Stimulated activated naive B cell treated with anti-CD40 and anti-IgM and Interleukin-4, amounts not matched to agents 10 μg/mL and 1 μg/mL and 100 μg/mL, for 72 hours (primary cell): ENCODE results near the gene GPATCH11.
A peak's percentile ranks its signal among the peaks of the same experiment; 100 is the strongest.

ENCODE experiments used
- ATAC-seq, 2 donors: fragments of 150-1000 bp; cut with Tn5 transposase; replicated peaks; 2 replicates each; pipeline ENCODE4 v1.10.0; 2021; ENCODE audit warnings: moderate library complexity in 1 of 2
- DNase-seq: peaks from one replicate; pipeline ENCODE4 v3.0.0; 2021
- H3K27ac Mint-ChIP-seq: one replicate; pipeline ENCODE4 v1.8.0; 2022; ENCODE audit warnings: mild to moderate bottlenecking, mixed read lengths
- H3K27me3 Mint-ChIP-seq, 2 donors: one replicate each; pipeline ENCODE4 v1.8.0; 2022; ENCODE audit warnings: mixed read lengths in 2 of 2
- H3K36me3 Mint-ChIP-seq, 2 donors: one replicate each; pipeline ENCODE4 v1.8.0; 2022; ENCODE audit warnings: mixed read lengths in 2 of 2, mild to moderate bottlenecking in 1 of 2
- H3K4me1 Mint-ChIP-seq, 2 donors: one replicate each; pipeline ENCODE4 v1.8.0; 2022; ENCODE audit warnings: mixed read lengths in 2 of 2, mild to moderate bottlenecking in 1 of 2
- H3K4me3 Mint-ChIP-seq, 2 donors: one replicate each; pipeline ENCODE4 v1.8.0; 2022; ENCODE audit warnings: mild to moderate bottlenecking in 2 of 2, mixed read lengths in 2 of 2, moderate library complexity in 1 of 2
- H3K9me3 Mint-ChIP-seq, 2 donors: one replicate each; pipeline ENCODE4 v1.8.0; 2022; ENCODE audit warnings: mixed read lengths in 2 of 2, mild to moderate bottlenecking in 1 of 2

The GPATCH11 gene

DNA sequence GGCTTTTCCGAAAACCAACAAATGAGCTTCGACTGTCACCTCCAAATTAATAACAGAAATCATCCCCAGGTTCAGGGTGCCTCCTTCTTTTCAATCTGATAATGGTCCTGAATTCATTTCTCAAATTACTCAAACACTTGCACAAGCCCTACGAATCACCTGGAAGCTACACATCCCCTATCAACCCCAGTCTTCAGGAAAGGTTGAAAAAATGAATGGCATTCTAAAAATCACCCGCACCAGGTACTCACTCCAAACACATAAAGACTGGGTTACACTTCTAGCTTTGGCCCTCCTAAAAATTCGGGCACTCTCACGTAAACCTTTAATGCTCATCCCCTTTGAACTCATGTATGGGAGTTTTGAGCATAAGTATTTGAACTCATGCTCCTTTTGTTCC is 48.6 kb downstream of the GPATCH11 start:
- H3K4me1 Mint-ChIP-seq, result no peaks in the 10 kb centered on the region
- DNase-seq, result no peak
- no peak overlapping the region for H3K4me3 Mint-ChIP-seq
- no peaks in the 10 kb centered on the region for H3K9me3 Mint-ChIP-seq
- H3K27ac Mint-ChIP-seq, result no peak overlapping the region
- ATAC-seq, result no peak
- no peaks in the 10 kb centered on the region for H3K27me3 Mint-ChIP-seq
- H3K36me3 Mint-ChIP-seq, result peaks cover 51 to 56% of the 10 kb centered on the region in 2 donors

DNA sequence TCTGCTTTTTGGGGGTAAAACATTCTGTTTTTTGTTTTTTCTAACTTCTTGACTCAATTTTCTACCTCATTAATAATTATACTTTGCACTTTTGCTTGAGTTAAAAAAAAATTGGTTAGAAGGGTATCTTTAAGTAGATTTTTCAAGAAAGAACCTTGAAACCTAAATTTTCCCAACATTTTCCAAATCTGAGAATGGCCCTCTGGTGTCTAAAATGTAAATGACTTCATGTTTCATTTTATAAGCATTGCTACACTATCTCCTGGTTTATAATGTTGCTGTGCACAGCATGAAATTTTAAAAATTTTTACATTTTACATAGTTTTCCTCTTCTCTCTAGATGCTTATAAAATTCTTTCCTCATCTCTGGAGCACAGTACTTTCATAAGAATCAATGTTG is 58.2 kb downstream of the GPATCH11 start:
- Mint-ChIP-seq H3K4me3 (no peak overlapping the region), H3K27ac (peak overlapping the region; percentile 1), H3K27me3 (no peaks in the 10 kb centered on the region), H3K36me3 (peaks cover 22 to 40% of the 10 kb centered on the region in 2 donors), H3K9me3 (no peaks in the 10 kb centered on the region), H3K4me1 (peaks cover 6 to 7% of the 10 kb centered on the region in 2 donors)
- ATAC-seq, result no peak
- DNase-seq, result no peak

DNA sequence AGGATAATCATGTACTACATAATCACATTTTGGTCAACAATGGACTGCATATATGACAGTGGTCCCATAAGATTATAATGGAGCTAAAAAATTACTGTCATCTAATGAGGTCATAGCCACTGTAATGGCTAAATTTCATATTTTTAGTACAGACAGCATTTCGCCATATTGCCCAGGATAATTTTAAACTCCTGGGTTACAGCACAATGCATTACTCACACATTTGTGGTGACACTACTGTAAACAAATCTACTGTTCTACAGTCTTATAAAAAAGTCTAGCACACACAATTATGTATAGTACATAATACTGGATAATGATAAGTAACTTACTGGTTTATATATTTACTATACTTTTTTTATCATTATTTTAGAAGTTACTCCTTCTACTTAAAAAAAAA is 59.7 kb downstream of the GPATCH11 start:
- Mint-ChIP-seq H3K36me3 (peaks cover 30 to 51% of the 10 kb centered on the region in 2 donors), H3K27me3 (no peaks in the 10 kb centered on the region), H3K4me1 (peaks cover 6 to 12% of the 10 kb centered on the region in 2 donors), H3K9me3 (no peaks in the 10 kb centered on the region), H3K27ac (no peak overlapping the region), H3K4me3 (no peak overlapping the region)
- DNase-seq (no peak), ATAC-seq (no peak)

DNA sequence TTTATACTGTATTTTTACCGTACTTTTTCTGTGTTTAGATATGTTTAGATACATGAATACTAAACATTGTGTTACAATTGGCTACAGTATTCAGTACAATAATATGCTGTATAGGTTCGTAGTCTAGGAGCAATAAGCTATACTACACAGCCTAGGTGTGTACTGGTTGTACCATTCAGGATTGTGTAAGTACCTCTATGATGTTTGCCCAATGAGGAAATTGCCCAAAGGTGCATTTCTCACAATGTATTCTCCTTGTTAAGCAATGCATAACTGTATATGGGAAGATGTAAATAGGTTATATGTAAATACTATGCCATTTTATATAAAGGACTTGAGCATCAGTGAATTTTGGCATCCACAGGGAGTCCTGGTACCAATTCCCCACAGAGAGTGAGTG is 61.7 kb downstream of the GPATCH11 start:
- no peak overlapping the region for H3K4me3 Mint-ChIP-seq
- H3K4me1 Mint-ChIP-seq, result peaks cover 11 to 19% of the 10 kb centered on the region in 2 donors
- peaks cover 26 to 44% of the 10 kb centered on the region in 2 donors for H3K36me3 Mint-ChIP-seq
- no peaks in the 10 kb centered on the region for H3K27me3 Mint-ChIP-seq
- ATAC-seq (no peak), DNase-seq (no peak)
- H3K9me3 Mint-ChIP-seq, result no peaks in the 10 kb centered on the region
- no peak overlapping the region for H3K27ac Mint-ChIP-seq

DNA sequence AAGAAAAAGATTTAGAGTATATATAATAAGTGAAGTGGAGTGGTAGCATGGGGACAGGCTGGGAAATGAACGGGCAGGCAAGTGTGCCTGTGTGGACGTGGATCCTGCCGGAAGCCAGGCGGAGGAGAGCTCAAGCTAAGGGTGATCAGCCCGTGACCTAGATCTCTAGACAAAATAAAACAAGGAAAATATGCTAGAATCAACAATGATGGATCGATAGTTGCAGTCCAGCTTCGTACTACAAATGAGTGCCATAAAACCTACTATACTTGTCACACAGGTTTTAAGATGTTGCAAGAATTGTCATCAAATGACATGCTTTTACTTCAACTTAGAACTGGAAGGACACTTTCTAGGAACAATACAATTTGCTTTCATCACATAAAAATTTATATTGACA is 64.0 kb downstream of the GPATCH11 start:
- DNase-seq, result no peak
- peaks cover 31 to 48% of the 10 kb centered on the region in 2 donors for H3K36me3 Mint-ChIP-seq
- H3K9me3 Mint-ChIP-seq, result peaks cover 0 to 3% of the 10 kb centered on the region in 2 donors
- no peak overlapping the region for H3K4me3 Mint-ChIP-seq
- H3K27me3 Mint-ChIP-seq, result no peaks in the 10 kb centered on the region
- H3K27ac Mint-ChIP-seq, result no peak overlapping the region
- ATAC-seq, result no peak
- peaks cover 16 to 30% of the 10 kb centered on the region in 2 donors for H3K4me1 Mint-ChIP-seq
